NCI-H82 treated with DMSO at 0.1 percent for 48 hours (cell line): ENCODE measurements around the gene DYNLT4.
"Not testable (repeated sequence)": the region's sequence is repeated elsewhere in the genome, so short reads cannot be mapped to it uniquely, and the experiment has no call there.

Experiments used
- DNase-seq: peaks from one replicate; lab custom pipeline; 2025; ENCODE audit not compliant: unreplicated experiment; lab: John Stamatoyannopoulos, UW

DYNLT4 gene

DNA sequence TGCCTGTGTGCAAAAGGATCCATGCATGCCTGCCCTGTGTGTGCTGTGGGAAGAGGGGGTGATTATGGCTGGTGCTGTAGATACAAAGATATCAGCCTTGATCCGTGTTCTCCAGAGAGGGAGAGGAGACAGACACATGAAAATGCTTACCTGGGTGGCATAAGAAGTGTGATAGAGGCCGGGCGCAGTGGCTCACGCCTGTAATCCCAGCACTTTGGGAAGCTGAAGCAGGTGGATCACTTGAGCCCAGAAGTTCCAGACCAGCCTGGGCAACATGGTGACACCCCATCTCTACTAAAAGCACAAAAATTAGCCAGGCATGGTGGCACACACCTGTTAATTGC is 3.6 kb upstream of the DYNLT4 start:
- not testable (repeated sequence) for DNase-seq

DNA sequence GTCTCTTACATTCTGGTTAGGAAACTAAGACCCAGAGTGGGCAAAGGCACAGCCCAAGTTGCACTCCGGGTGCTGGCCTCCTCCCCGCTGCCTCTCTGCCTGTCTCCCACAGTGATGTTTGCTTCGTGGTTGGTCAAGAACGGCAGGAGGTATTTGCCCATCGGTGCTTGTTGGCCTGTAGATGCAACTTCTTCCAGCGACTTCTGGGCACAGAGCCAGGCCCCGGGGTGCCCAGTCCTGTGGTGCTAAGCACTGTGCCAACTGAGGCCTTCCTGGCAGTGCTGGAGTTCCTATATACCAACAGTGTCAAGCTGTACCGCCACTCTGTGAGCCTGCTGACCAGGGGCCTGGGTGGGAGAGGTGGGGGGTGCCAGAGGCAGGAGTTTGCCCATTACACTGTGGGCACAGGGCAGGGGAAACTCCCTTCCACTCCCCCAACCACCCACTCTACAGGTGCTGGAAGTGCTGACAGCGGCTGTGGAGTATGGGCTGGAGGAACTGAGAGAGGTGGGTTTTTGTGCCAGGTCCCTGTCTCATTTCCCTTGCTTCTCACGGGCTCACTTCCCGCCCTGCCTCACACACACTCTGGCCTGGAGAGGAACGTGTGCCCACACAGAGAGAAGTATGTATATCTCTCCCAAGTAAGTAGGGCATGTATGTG is 3.1 kb upstream of the DYNLT4 start:
- DNase-seq = no peak

DNA sequence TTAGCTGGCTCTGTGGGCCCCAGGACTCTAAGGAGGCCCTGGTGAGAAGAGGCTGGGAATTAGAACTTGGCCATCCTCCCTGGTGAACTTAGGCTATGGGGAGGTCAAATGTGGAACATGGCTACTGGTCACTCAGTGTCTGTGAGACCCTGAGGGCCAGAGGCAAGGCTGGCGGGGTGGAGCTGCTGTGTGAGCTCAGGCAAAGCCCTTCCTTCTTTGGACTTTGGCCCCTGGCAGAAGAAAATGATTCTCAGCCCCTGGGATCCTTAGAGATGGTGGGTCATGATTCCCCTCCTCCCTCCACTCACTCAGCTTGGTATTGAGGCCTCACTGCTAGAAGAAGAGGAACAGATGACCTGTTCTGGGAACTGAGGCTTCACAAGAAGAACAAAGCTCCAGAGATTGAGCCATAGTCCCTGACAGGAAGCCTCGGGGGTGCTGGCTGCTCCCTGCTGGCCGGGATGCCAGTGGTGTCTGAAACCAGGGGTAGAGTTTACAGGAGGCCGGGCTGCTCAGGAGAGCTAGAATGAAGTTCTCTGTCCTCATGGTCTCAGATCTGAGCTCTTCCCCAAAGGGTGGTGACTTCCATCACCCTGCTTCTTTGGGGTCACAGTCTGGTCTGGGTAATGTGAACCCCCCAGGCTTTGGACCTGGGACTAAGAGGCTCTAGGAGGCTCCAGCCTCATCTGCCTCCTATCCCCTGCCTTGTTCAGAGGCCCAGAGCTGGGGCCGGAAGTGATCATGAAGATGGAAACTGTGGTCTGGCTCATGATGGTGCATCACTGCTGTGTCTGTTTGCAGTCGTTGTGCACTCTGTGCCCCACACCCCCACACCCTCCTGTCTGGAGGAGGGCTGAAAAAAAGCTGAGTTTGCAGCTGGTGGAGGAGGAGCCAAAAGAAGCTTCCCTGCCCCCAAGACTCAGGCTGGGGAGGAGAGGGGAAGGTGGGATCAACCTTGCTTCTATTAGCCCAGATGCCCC is 2.1 kb upstream of the DYNLT4 start:
- no peak for DNase-seq

DNA sequence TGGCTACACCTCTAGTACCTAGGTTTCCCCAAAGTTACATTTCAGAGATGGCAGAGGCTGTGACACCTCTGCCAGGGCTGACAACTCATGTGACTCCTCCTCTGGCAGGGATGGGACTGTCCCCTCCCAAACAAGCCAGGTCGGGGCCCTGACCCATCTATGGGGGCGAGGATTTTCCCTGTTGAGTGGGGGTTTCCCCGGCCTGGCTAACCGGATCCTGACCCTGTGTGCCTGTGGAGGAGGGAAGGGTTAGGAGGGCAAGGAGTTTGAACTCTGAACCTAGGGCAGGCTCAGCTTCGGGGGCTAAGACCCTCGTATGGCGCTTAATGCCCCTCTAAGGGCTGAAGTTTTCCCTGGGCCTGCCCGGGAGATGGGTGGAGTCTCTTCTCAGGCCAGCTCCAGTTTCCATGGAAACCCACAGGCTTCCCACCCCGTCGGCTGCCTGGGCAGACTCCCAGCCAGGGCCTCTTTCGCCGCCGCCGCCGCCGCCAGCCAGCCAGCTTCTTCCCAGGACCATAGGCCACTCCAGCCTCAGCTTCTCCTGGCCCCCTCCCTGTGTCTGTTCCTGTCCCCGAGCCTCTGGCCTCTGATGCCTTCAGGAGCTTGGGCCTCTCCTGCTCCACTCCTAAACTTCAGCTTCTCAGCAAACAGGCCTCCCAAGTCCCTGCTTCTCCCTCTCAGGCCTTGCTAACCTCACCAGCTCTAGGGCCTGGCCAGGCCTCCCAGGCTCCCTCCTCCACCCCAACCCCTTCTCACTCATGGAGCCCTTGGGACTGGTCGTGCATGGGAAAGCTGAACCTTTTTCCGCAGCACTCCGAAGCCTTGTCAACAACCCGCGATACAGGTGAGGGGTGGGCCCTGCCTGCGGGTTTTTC is 1.1 kb upstream of the DYNLT4 start, which contains the start of gene BTBD19:
TSS of gene BTBD19 (plus strand) at position 461 of the 875 bp plus-strand sequence. CDS start at position 759, 298 bp downstream.
- no peak for DNase-seq

DNA sequence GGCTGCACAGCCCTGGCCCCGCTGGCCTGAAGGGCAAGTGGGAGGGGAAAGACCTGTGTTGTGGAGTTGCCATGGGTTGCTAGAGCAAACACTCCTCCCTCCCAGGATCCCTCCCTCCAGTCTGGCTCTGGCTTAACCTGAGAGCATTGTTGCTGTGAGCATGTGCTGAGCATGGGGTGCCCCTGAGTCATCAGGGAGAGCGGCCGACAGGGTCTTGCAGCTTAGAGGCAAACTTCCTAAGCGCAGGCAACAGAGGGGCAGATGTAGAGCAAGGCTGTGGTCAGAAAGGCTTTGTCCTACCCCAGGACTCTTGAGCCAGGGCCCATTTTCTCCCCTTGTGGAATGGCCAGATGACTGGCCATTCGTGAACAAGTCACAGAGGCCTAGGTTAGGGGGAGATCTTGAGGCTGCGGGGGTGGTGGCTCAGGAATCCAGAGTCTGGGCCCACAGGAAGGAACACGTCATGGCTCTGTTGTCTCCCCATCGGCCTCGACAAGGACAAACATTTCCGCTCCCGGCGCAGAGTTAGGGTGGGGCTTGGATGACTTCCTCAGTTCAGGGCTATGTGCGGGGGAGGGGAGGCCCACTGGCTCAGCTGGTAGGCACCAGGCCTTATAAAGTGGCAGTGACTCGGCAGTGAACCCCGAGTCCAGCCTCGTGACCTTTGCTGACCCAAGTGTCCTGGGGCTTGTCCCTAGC is 362 bp upstream of the DYNLT4 start:
- peak; percentile 34 for DNase-seq

DNA sequence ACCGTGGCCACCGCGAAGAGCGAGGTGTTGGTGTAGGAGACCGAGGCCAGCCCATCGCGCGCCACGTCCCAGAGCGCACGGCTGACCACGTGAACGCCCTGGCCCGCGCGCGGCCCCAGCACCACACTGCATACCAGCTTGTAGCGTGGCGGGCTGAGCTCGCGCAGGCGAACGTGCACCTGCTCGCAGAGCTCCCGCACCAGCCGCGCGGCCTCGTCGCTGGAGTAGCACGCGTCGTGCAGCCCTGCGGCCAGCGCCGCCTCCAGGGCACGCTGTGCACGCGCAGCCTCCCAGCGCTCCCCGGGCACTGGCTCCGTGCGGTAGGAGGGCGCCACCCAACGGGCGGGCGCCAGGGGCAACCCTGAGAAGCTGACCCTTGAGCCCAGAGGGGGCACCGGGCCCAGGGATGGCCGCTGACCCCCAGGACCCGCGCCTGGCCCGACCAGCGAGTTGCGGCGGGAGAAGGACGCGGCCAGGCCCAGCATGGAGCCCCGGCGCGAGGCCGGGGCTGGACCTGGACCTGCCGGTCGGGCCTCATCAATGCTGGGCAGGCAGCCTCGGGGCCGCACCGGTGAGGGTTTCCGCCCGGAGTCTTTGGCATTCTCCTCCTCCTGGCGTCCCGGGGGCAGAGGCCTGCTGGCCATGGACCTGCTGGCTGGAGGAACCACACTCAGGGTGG is 987 bp downstream of the DYNLT4 start:
- no peak for DNase-seq

DNA sequence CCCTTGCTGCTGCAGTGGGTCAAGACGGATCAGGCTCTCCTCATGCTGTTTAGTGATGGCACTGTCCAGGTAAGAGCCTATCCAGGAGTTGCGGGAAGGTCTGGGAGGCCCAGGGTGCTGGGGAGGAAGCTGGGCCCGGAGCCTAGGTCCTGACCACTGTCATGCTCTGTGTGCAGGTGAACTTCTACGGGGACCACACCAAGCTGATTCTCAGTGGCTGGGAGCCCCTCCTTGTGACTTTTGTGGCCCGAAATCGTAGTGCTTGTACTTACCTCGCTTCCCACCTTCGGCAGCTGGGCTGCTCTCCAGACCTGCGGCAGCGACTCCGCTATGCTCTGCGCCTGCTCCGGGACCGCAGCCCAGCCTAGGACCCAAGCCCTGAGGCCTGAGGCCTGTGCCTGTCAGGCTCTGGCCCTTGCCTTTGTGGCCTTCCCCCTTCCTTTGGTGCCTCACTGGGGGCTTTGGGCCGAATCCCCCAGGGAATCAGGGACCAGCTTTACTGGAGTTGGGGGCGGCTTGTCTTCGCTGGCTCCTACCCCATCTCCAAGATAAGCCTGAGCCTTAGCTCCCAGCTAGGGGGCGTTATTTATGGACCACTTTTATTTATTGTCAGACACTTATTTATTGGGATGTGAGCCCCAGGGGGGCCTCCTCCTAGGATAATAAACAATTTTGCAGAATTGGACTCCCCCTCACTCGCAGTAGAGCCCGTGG is 1.7 kb downstream of the DYNLT4 start:
- DNase-seq = no peak

DNA sequence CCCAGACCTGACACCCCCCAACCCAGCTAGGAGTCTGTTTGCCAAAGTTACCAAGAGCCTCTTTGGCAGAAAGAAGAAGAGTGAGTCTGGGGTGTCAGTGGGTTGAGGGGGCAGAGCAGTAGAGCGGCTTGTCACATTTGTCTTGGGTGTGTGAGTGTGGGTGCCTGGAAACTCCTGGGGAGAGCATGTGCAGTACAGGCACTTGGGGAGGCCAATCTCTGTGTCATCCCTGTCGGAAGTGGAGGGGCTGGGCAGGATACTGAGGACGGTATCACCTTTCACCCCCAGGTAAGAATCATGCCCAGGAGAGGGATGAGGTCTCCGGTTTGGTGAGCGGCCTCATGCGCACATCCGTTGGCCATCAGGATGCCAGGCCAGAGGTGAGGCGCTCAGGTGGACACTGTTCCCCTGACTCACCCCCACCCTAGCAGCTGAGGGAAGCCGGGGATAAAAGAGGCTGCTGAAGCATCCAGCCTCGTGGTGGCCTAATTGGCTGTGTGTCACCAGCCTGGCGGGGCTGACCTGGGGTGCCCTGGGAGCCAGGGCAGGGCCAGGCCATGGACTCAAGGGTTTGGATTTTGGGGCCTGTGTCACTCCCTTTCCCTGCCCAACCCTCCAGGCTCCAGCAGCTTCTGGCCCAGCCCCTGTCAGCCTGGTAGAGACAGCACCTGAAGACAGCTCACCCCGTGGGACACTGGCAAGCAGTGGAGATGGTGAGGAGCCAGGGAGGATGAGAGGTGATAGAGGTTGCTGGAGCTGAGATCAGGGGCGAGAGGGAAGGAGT is 3.6 kb downstream of the DYNLT4 start:
- no peak for DNase-seq

DNA sequence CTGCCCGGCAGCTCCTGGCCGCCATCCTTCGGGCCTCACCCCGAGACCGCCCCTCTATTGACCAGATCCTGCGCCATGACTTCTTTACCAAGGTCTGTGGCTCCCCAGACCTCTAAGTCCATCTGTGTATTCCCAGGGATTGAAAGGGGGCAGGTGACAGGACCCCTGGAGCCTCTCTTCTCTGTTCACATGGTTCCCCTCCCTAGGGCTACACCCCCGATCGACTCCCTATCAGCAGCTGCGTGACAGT is 4.2 kb downstream of the DYNLT4 start:
- no peak for DNase-seq

DNA sequence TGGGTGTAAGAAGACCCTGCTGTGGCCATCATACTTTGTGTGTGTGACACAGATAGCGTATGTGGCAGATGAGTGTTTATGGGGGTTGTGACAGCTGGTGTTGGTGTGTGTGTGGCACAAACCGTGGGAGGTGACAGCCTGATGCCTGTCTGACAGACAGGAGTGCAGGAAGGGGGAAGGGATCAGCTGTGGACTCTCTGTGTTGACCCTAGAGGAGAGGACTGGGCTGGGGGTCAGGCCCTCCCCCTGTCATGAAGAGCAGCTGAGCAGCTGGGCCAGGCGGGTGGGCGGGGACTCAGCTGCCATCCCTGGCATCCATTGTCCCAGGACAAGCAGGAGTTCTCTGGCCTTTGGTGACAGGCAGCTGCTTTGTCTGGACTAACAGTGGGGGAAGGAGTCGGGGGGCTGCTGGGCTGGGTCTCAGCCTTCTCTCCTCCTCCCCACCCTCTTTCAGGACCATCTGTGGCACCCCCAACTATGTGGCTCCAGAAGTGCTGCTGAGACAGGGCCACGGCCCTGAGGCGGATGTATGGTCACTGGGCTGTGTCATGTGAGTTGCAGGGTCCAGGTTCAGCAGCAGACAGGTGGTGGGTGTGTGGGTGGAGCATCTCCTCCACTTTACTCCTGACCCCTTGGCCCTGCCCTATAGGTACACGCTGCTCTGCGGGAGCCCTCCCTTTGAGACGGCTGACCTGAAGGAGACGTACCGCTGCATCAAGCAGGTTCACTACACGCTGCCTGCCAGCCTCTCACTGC is 4.7 kb downstream of the DYNLT4 start:
- DNase-seq = no peak

DNA sequence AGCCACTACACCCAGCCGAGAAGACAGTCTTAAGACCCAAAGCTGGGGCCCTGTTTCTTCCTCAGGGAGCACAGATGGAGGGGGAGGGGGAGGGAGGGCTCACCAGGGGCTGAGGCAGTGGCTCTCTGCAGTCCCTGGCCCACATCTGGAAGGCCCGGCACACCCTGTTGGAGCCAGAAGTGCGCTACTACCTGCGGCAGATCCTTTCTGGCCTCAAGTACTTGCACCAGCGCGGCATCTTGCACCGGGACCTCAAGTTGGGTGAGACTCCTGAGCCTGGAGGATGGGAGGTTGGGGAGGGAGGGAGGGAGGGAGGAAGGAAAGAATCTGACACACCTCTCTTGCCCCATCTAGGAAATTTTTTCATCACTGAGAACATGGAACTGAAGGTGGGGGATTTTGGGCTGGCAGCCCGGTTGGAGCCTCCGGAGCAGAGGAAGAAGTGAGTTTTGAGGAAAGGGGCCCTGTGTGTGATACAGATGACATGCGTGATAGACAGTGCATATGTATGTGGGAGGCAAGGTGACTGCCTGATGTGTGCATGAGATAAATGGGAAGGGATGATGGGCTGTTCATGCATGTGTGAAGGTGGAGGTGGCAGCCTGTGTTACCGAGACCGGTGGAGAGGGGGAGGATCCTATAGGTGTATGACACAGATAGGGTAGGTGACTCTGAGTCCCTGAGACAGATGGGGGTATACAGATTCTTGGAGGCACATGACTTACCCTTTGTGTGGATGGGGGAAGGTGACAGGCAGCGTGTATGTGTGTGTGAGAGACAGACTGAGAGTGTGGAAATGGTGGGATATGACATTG is 5.5 kb downstream of the DYNLT4 start:
- no peak for DNase-seq

DNA sequence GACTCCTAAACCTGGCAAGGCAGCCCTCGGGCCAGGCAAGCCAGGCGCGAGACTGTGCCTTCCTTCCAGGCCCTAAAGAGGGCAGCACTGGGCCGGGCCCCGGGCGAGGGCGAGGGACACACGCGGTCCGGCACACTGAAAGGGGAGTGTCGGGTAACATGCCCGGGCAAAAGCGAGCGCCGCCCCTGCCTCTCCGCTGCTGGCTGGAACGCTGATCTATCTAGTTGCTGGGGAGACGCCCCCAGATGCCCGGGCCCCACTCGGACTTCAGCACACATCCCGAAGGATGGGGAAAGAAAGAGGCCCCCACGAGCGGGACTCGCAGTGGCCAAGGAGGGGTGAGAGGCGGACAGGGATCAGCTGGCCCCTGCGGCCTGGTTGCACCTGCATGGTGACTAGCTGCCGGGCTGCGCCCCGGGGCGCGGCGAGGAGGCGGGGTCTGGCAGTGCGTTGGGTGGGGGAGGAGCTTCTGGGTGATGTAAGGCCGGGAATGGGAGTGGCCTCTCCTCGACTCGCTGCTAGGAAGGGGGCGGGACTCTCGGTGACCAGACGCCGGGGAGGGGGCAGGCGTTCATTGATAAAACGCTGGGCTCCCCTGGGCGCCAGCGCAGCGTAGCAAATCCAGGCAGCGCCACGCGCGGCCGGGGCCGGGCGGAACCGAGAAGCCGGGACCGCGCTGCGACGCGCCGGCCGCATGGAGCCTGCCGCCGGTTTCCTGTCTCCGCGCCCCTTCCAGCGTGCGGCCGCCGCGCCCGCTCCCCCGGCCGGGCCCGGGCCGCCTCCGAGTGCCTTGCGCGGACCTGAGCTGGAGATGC is 7.2 kb downstream of the DYNLT4 start, which contains the start of gene PLK3:
TSS of gene PLK3 (plus strand) at position 608 of the 815 bp plus-strand sequence. CDS start at position 695, 87 bp downstream.
- peak; percentile 96 for DNase-seq

DNA sequence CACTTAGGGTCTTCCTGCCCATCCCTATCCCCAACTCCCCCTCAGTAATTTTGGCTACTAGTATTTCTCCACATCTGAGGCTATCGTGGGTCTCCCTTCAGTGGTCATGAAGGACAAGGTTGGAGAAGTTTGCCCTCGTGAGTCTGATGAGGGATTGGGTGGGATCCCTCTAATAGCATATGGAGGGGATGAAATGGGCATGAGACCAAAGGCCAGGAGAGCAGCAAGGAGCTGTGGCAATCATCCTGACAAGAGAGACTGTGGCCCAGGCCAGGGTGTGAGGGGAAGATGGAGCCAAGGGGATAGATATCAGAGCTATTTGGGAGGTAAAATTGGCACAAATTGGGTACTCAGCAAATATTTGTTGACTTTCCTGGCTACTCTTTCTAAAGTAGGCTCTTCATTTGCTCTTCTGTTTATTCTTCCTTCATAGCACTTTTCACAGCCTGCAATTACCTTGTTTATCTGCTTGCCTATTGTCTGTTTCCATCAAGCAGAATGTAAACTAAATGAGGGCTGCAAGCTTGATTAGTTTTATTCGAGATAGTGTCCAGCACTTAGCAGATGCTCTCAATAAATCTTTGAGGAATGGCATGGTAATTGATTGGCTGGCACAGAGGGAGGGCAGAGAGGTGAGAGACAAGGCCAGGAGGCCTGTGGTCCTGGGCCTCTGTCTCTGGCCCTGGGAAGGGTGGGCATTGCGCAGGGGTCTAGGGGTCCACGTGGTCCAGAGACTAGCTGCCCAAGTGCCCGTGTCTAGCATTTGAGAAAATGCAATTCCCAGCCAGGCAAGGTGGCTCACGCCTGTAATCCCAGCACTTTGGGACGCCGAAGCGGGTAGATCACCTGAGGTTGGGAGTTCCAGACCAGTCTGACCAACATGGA is 8.4 kb downstream of the DYNLT4 start:
- DNase-seq = no peak

DNA sequence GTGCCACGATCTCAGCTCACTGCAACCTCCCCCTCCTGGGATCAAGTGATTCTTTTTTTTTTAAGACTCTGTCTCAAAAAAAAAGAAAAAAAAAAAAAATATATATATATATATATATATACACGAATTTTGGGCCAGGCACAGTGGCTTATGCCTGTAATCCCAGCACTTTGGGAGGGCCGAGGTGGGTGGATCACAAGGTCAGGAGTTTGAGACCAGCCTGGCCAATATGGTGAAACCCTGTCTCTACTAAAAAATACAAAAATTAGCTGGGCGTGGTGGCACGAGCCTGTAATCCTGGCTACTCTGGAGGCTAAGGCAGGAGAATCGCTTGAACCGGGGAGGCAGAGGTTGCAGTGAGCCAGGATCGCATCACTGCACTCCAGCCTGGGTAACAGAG is 9.3 kb downstream of the DYNLT4 start:
- not testable (repeated sequence) for DNase-seq

DNA sequence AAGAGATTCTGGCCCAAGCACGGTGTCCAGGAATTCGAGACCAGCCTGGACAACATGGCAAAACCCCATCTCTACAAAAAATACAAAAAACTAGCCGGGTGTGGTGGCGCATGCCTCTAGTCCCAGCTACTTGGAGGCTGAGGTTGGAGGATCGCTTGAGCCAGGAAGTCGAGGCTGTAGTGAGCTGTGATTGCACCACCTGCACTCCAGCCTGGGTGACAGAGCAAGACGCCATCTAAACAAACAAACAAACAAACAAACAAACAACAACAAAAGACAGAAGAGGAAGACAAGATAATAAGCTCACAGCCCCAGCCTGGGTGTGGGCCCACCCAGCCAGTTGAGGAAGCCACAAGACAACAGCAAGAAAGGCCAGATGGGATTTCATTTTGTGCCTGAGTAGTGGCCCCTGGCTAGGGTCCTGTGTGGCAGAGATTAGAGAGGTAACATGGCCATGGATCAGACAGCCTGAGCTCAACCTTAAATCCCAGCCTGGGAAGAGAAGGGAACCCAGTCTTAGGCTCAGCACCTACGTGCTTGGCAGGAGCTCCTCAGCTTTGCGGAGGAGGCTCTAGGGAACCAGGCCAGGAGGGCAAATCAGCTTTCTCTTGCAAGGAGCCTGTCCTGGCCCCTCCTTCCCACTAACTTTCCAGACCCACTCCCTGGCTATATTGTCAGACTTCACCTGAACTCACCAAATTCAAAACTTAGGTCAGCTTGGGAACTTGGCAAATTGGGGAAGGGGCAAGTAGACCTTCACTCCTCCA is 14.2 kb downstream of the DYNLT4 start:
- no peak for DNase-seq
